HG03108 (cell line): Measurements from ENCODE around the gene KCNIP1.
"Not testable (repeated sequence)": the region's sequence is repeated elsewhere in the genome, so short reads cannot be mapped to it uniquely, and the experiment has no call there.

Experiments
- ATAC-seq: cut with Tn5 transposase; IDR thresholded peaks from one replicate; pipeline ENCODE4 v1.9.1; 2021; ENCODE audit warnings: moderate library complexity; ENCODE audit not compliant: unreplicated experiment

The KCNIP1 gene

GRCh38 chr5:170746075-170746960, 242.5 kb downstream of the KCNIP1 start:
- no peak for ATAC-seq

DNA sequence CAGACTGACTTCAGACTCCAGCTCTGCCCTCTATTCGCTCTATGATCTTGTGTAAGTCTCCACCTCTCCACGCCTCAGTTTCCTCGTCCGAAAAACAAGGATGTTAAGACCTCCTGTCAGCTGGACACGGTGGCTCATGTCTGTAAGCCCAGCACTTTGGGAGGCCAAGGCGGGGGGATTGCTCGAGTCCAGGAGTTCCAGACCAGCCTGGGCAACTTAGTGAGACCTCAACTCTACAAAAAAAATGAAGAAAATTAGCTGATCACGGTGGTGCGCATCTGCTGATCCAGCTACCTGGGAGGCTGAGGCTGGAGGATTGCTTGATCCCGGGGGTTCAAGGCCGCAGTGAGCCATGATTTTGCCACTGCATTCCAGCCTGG, 243.1 kb downstream of the KCNIP1 start:
- no peak for ATAC-seq

GRCh38 chr5:170747357-170747756, 243.5 kb downstream of the KCNIP1 start:
- no peak for ATAC-seq

DNA sequence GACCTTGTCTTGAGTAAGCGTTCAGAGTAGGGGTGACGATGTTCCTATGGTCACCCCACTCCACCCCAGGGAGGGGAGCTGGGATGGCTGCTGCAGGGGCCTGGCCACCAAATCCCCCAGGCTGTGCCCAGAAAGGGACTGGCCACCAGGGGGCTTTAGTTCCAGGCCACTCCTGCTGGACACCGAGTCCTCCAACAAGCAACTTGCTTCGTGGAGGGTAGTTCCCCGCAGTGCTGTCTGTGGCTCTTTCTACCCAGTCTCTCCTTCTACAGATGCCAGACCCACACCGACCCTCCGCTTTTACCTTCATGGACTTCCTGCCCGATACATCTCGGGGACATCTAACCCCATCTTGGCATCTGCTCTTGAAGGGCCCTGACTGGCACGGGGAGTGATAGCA, 244.0 kb downstream of the KCNIP1 start:
- no peak for ATAC-seq

GRCh38 chr5:170748951-170749471, 245.2 kb downstream of the KCNIP1 start:
- ATAC-seq, result no peak

GRCh38 chr5:170749911-170750431, 246.2 kb downstream of the KCNIP1 start:
- no peak for ATAC-seq

GRCh38 chr5:170750791-170751190, 247.0 kb downstream of the KCNIP1 start:
- ATAC-seq, result no peak

DNA sequence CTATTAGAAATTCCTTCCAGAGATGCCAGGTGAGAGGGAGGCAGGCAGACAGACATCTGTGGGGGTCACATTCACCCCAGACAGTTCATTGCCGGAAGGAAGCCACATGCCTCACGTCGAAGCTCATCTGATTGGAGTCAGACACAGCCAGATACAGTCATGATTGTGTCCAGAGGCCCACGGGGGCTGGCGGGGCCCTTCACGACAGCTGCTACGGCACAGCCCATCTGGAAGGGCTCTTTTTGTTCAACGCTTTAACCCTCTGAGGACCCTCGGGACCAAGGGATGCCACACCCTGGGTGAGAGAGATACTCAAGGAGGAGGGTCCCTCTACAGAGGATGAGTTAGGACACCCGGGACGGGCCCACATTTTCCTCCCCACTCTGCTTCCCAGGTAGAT, 247.8 kb downstream of the KCNIP1 start:
- no peak for ATAC-seq

- no peak for ATAC-seq
Measured at GRCh38 chr5:170752257-170753215, 248.7 kb downstream of the KCNIP1 start.

GRCh38 chr5:170753311-170753710, 249.5 kb downstream of the KCNIP1 start:
- no peak for ATAC-seq

DNA sequence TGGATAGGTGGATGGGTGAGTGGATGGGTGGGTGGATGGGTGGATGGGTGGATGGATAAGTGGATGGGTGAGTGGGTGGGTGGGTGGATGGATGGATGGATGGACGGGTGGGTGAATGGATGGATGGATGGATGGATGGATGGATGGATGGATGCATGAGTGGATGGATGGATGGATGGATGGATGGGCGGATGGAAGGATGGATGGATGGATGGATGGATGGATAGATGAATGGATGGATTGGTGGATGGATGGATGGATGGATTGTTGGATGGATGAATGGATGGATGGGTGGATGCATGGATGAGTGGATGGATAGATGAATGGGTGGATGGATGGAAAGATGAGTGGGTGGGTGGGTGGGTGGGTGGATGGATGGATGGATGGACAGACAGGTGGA, 250.7 kb downstream of the KCNIP1 start:
- ATAC-seq, result not testable (repeated sequence)

DNA sequence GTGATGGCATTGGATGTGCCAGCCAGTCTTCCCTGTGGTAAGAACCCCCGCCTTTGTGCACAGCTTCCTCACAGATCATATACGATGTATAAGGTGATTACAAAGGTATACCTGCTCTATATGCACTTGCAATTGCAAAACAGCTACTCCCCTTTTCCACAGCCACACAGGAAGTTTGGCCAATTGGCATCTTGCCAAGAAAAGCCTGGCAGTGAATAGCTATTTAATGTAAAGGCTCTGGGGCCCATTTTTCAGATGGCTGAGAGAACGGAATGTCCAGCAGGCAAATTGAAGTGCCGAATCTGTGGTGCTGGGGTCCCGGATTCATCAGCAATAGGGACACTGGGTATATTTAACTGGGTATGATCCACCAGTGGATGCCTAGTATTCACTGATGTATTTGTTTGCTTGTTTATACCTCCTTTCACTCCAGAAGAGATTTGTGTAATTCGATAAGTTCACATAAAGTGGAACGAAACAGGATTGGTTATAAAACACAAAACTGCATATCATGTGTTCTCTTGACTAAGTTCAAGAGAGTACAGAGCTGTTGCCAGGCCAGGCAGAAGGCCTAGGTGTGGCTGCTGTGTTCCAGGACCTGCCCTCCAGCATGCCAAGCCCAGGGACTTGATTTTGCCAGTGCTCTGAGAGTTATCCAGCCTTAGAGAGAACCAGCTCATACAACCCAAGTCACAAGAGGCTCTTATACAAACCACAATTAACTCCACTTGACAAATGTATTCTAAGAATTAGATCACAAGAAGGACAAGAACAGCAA, 252.0 kb downstream of the KCNIP1 start:
- ATAC-seq, result no peak

DNA sequence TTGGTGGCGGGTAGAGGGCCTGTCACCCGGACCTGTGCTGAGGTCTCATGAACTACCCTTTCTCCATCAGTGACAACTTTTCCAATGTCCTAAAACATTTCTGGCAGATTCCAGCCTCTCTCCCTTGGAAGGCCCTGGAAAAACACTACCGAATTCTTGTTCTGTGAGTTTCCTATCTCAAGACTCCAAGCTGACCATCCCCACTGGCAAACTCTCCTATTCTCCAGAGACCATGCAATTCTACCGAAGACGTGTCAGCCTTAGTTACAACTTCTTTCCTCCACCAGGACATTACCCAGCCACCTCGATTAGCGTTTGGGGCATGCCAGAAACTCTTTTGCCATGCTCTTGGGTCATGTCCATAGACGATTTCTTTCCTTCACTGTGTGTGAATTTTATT, 252.9 kb downstream of the KCNIP1 start:
- no peak for ATAC-seq

DNA sequence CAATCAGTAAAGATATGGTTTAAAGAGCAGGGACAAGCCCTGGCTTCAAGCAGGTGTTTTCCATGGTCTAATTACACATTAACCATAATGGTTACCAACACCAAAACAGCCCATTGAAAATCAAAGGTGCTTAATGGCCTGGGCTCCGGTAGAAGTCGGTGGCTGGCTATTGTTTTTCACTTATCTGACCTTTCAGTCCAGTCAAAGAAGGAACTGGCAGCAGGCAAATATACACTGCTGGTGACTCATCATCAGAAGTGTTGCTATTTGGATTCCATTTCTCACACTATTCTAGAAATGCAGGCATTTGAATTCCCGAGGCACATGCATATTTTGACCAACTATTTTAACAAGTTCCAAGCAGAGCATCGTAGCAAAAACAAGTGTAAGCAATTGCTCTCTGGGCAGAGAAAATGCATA, 253.4 kb downstream of the KCNIP1 start:
- ATAC-seq, result peak; percentile 92

- no peak for ATAC-seq
Measured at GRCh38 chr5:170757669-170758068, 253.8 kb downstream of the KCNIP1 start.

- no peak for ATAC-seq
Measured at GRCh38 chr5:170758481-170758880, 254.7 kb downstream of the KCNIP1 start.

- ATAC-seq, result no peak
Measured at GRCh38 chr5:170760113-170760512, 256.3 kb downstream of the KCNIP1 start.

DNA sequence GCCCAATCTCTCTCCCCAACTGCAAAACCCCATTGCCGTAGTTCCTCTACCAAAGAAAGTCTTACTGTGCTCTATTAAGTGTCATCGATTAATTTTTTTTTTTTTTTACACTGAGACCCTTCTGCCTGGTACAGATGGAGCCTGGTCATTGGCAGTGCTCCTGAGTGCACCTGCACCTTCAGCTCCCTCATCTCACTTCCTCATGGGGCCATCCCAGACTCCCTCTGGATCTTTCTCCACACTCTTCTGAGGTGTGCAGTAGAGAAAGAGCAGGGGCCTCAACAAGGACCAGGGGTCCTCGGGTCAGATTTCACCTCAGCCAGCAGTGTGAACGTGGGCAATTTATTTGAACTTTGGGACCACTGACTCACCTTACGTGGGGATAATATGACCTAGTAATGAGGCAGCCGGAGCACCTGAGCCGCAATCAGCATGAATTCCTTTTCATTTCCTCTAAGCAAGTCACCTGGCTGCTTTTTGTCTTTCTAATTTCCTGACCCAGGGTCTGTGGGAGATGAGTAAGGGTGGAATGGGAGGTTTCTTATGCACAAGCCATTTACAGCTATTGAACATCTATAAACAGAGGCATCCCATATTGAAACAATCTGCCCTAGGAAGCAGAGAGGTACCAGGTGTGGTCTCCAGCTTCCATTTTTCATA, 257.4 kb downstream of the KCNIP1 start:
- no peak for ATAC-seq

DNA sequence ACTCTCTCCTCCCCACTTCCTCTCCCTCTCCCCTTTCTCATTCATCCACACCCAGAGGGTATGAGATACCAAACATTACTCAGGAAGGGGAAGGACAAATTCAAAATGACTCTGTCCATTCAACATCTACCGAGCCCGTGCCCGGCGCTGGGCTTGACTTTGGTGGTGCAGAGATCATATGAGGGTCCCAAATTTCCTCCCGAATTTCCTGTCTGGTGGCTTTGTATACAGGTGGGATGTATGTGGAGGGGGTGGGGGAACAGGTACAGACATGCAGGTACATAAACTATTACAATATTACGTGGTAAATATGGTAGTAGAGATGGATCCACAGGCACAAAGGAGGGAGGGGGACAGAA, 257.9 kb downstream of the KCNIP1 start:
- ATAC-seq, result no peak

DNA sequence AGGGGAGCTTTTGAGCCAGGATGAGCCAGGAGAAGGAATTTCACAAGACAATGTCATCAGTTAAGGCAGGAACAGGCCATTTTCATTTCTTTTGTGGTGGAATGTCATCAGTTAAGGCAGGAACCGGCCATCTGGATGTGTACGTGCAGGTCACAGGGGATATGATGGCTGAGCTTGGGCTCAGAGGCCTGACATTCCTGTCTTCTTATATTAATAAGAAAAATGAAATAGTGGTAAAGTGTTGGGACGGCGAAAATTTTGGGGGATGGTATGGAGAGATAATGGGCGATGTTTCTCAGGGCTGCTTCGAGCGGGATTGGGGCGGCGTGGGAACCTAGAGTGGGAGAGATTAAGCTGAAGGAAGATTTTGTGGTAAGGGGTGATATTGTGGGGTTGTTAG, 258.5 kb downstream of the KCNIP1 start:
- ATAC-seq, result not testable (repeated sequence)
